ENCODE results near the gene RELL2. TPM values are rescaled to one million over a fixed set of nuclear protein-coding genes. Genes with fewer than 3 reads are reported as not detected.

Gene RELL2
- total and polyA plus RNA-seq, 11 donors = 0.25 to 2.7 (median 0.72) TPM

- 71 to 83% (median 77%) methylated on average over 8 of the region's 8 CpGs for WGBS, 4 donors
- H3K27me3 ChIP-seq = no peaks in the 10 kb centered on the region
- ATAC-seq (no peak), DNase-seq (no peak)
- no peak for TF ChIP-seq CTCF (IDR thresholded peaks at IDR 0.05)
- no peak for TF ChIP-seq POLR2A (IDR thresholded peaks at IDR 0.05)
- intact Hi-C loops (cut with DNase I) = no loop called here
- peaks cover 0 to 73% (median 45%) of the 10 kb centered on the region in 9 donors for H3K36me3 ChIP-seq
- no peak overlapping the region for H3K4me3 ChIP-seq
- H3K9me3 ChIP-seq = no peaks in the 10 kb centered on the region
- peaks cover 0 to 12% (median 0%) of the 10 kb centered on the region in 12 donors for H3K4me1 ChIP-seq
- H3K27ac ChIP-seq = no peak overlapping the region
Measured at GRCh38 chr5:141668601-141669265, 31.9 kb downstream of the RELL2 start.

- H3K27ac ChIP-seq = no peak overlapping the region
- DNase-seq (no peak), ATAC-seq (no peak)
- H3K27me3 ChIP-seq = no peaks in the 10 kb centered on the region
- H3K36me3 ChIP-seq = peaks cover 0 to 71% (median 38%) of the 10 kb centered on the region in 9 donors
- intact Hi-C loops (cut with DNase I) = no loop called here
- no peaks in the 10 kb centered on the region for H3K9me3 ChIP-seq
- WGBS, 4 donors = 83 to 87% (median 86%) methylated on average over 4 of the region's 4 CpGs
- H3K4me3 ChIP-seq = no peak overlapping the region
- peaks cover 0 to 12% (median 0%) of the 10 kb centered on the region in 12 donors for H3K4me1 ChIP-seq
- TF ChIP-seq CTCF (IDR thresholded peaks at IDR 0.05) (no peak), POLR2A (IDR thresholded peaks at IDR 0.05) (no peak)
Measured at GRCh38 chr5:141669520-141669919, 32.7 kb downstream of the RELL2 start.

- WGBS, 4 donors = 93 to 94% (median 94%) methylated on average over 21 to 23 of the region's 23 CpGs
- Histone ChIP-seq H3K27ac (no peak overlapping the region), H3K36me3 (peaks cover 0 to 71% (median 36%) of the 10 kb centered on the region in 9 donors), H3K4me1 (peaks cover 0 to 12% (median 0%) of the 10 kb centered on the region in 12 donors), H3K4me3 (no peak overlapping the region), H3K27me3 (no peaks in the 10 kb centered on the region), H3K9me3 (no peaks in the 10 kb centered on the region)
- no peak for TF ChIP-seq CTCF (IDR thresholded peaks at IDR 0.05)
- no peak for TF ChIP-seq POLR2A (IDR thresholded peaks at IDR 0.05)
- intact Hi-C loops (cut with DNase I) = no loop called here
- DNase-seq = no peak
- ATAC-seq = peak in 1 of 4 donors; percentile 17
Measured at GRCh38 chr5:141672071-141672840, 35.5 kb downstream of the RELL2 start.
